Measurements from ENCODE around the gene PPBP. TPM values are rescaled to one million over a fixed set of nuclear protein-coding genes. Genes with fewer than 3 reads are reported as not detected.

Gene PPBP
- total and polyA plus RNA-seq, 9 of the 15 experiments (the other 6 are each of a cell fraction or from before 2014, with no cell fraction given), result 0.17 to 0.55 (median 0.29) TPM; not detected in 4

DNA sequence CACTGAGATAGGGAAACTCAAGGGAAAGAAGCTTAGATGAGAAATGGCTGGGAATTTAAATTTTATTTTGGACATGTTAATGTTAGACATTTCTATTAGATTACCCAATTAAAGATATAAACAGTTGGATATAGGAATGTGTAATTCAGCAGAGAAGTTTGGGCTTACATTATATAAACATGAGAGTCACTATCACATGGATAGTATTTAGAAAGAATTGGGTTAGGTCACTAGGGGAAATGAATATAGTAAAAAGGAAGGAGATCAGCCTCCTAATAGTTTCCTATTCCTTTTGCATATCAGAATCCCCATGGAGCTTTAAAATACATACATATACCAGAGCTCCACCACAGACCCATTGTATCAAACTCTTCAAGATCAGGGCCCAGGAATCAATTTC is 30.1 kb upstream of the PPBP start (continued):
- TF ChIP-seq KLF1 (tag; IDR thresholded peaks at IDR 0.05) (no peak), HNRNPL (IDR thresholded peaks at IDR 0.05; ENCODE audit: low read depth, low read length) (no peak)

GRCh38 chr4:74016068-74016467 is 28.1 kb upstream of the PPBP start:
- no peak for TF ChIP-seq SRF (CRISPR knock-in tag; IDR thresholded peaks at IDR 0.05)
- TF ChIP-seq TGIF2 (CRISPR knock-in tag; IDR thresholded peaks at IDR 0.05), result no peak
- no peak for TF ChIP-seq RAD51 (IDR thresholded peaks at IDR 0.05; ENCODE audit: borderline replicate concordance, low read depth)
- no peak for TF ChIP-seq E2F6 (IDR thresholded peaks at IDR 0.05; ENCODE audit: borderline replicate concordance in 1 of 2, extremely low read depth in 1 of 2, insufficient read depth in 1 of 2, insufficient read length in 1 of 2, low read depth in 1 of 2, low read length in 1 of 2, poor library complexity in 1 of 2, severe bottlenecking in 1 of 2)
- TF ChIP-seq ZFX (CRISPR knock-in tag; IDR thresholded peaks at IDR 0.05), result no peak
- no peak for TF ChIP-seq BRF1 (IDR thresholded peaks at IDR 0.05; ENCODE audit: borderline replicate concordance, extremely low read depth, insufficient read length)
- TF ChIP-seq ZNF76 (CRISPR knock-in tag; IDR thresholded peaks at IDR 0.05; ENCODE audit: borderline replicate concordance), result no peak
- TF ChIP-seq, protein P1, sequence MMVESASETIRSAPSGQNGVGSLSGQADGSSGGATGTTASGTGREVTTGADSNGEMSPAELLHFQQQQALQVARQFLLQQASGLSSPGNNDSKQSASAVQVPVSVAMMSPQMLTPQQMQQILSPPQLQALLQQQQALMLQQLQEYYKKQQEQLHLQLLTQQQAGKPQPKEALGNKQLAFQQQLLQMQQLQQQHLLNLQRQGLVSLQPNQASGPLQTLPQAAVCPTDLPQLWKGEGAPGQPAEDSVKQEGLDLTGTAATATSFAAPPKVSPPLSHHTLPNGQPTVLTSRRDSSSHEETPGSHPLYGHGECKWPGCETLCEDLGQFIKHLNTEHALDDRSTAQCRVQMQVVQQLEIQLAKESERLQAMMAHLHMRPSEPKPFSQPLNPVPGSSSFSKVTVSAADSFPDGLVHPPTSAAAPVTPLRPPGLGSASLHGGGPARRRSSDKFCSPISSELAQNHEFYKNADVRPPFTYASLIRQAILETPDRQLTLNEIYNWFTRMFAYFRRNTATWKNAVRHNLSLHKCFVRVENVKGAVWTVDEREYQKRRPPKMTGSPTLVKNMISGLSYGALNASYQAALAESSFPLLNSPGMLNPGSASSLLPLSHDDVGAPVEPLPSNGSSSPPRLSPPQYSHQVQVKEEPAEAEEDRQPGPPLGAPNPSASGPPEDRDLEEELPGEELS (CRISPR knock-in tag; IDR thresholded peaks at IDR 0.05; ENCODE audit: borderline replicate concordance), result no peak
- no peak for TF ChIP-seq SUPT5H (IDR thresholded peaks at IDR 0.05)
- no peak for TF ChIP-seq ZNF507 (tag; conservative IDR thresholded peaks at IDR 0.05)
- no peak for TF ChIP-seq EWSR1 (IDR thresholded peaks at IDR 0.05; ENCODE audit: borderline replicate concordance, low read depth, partially characterized antibody)
- TF ChIP-seq DNMT1 (IDR thresholded peaks at IDR 0.05), result no peak
- no peak for TF ChIP-seq SRSF9 (IDR thresholded peaks at IDR 0.05; ENCODE audit: borderline replicate concordance, low read depth, low read length)
- H4K20me1 ChIP-seq (replicated peaks; ENCODE audit: control insufficient read depth, insufficient read depth, low read length), result no peaks in the 10 kb centered on the region
- H3K27me3 ChIP-seq (ENCODE audit: control insufficient read depth in 2 of 2, insufficient read depth in 2 of 2, low read length in 2 of 2), result no peaks in the 10 kb centered on the region
- ATAC-seq (no peak), FAIRE-seq (no peak), DNase-seq (ENCODE audit: extremely low read depth in 1 of 4, low spot score in 3 of 4) (no peak)
- no TSS peak for BruUV-seq (replicated peaks)
- no peaks in the 10 kb centered on the region for H3K9me1 ChIP-seq (ENCODE audit: control insufficient read depth, insufficient read depth, low read length)
- intact Hi-C loops (cut with micrococcal nuclease), result no loop called here
- ChIA-PET CTCF (ENCODE audit: low intra/inter-chr PET ratio) (no interaction called here), POLR2A (interaction anchor here (0.9 to 1.1 kb wide), 2 partner anchors 9 to 23 kb away, joined by 3 to 4 read pairs; partner anchors contain the start of gene CXCL3)
- no peaks in the 10 kb centered on the region for H3K9me3 ChIP-seq (replicated peaks; ENCODE audit: control insufficient read depth, insufficient read depth, low read depth, low read length)
- 53% methylated on average over 1 of the region's 1 CpG for WGBS (ENCODE audit: insufficient coverage, low coverage, missing lambda C conversion rate)
- no peak overlapping the region for H2AFZ ChIP-seq (ENCODE audit: low read depth, low read length)
- no peaks in the 10 kb centered on the region for H3K36me3 ChIP-seq (ENCODE audit: control insufficient read depth, insufficient read depth, low read length)
- no peaks in the 10 kb centered on the region; a peak in 1 of 5 replicates for H3K4me1 ChIP-seq (replicated peaks in 1 of 2; ENCODE audit: control insufficient read depth in 2 of 2, insufficient read depth in 2 of 2, low read length in 2 of 2)
- no peak overlapping the region for H3K9ac ChIP-seq (ENCODE audit: insufficient read depth in 1 of 2, low read depth in 2 of 2, low read length in 2 of 2)
- in situ Hi-C loops (cut with MboI), result no loop called here
- no peak overlapping the region for H3K27ac ChIP-seq (ENCODE audit: extremely low read depth, low read depth, low read length)
- no peaks in the 10 kb centered on the region for H3K79me2 ChIP-seq (ENCODE audit: control insufficient read depth, insufficient read depth, low read length)
- H3K4me2 ChIP-seq (ENCODE audit: insufficient read depth, low read length), result no peak overlapping the region
- no peak overlapping the region for H3K4me3 ChIP-seq

All from K562 (cell line).